Keratinocyte (primary cell): ENCODE measurements around the gene STPG4.

Experiments
- CTCF ChIP-seq, 3 experiments: IDR thresholded peaks in 1 of 3; conservative IDR thresholded peaks in 1 of 3; optimal IDR thresholded peaks in 1 of 3; 2 replicates in 2 of 3; 3 replicates in 1 of 3; pipeline versions ENCODE3 to v1.5.1; 2011; ENCODE audit warnings: low read length in 3 of 3, mild to moderate bottlenecking in 3 of 3, moderate library complexity in 2 of 3, control low read depth in 1 of 3, inconsistent platforms in 1 of 3; ENCODE audit not compliant: insufficient read depth in 2 of 3; ENCODE audit errors: extremely low read depth in 1 of 3
- EZH2 ChIP-seq: IDR thresholded peaks from one replicate; pipeline ENCODE4 v1.6.1; 2012; ENCODE audit warnings: inconsistent platforms, mild to moderate bottlenecking, low read length, moderate library complexity

GRCh38 chr2:47167149-47167548 lies 12.0 kb upstream of the STPG4 start:
- TF ChIP-seq CTCF (optimal IDR thresholded peaks at IDR 0.05 in 1 of 3, IDR thresholded peaks at IDR 0.05 in 1 of 3, conservative IDR thresholded peaks at IDR 0.05 in 1 of 3; ENCODE audit: extremely low read depth in 1 of 3, insufficient read depth in 2 of 3, low read length in 3 of 3) (no peak), EZH2 (no peak)
